ENCODE results near the gene PRTG. TPM values are rescaled to one million over a fixed set of nuclear protein-coding genes. Genes with fewer than 3 reads are reported as not detected.
"Not testable (repeated sequence)": the region's sequence is repeated elsewhere in the genome, so short reads cannot be mapped to it uniquely, and the experiment has no call there.

The PRTG gene
- total and polyA plus RNA-seq, 4 donors: 0.05 to 2.4 (median 0.25) TPM

GRCh38 chr15:55593019-55593418 is 149.9 kb downstream of the PRTG start:
- 100% methylated on average over 1 of the region's 1 CpG for WGBS
- not testable (repeated sequence) for DNase-seq (ENCODE audit: low spot score); H3K9ac ChIP-seq (ENCODE audit: low read depth in 1 of 2, low read length in 2 of 2)

GRCh38 chr15:55590788-55591187 is 152.2 kb downstream of the PRTG start:
- TF ChIP-seq RAD21 (IDR thresholded peaks at IDR 0.05) (no peak), SP1 (IDR thresholded peaks at IDR 0.05) (no peak)
- no peak for DNase-seq (ENCODE audit: low spot score)
- 66% methylated on average over 3 of the region's 3 CpGs for WGBS
- H3K27ac ChIP-seq (ENCODE audit: low read depth in 1 of 2, low read length in 2 of 2): no peak overlapping the region
- H3K4me1 ChIP-seq (ENCODE audit: control insufficient read depth in 4 of 4, insufficient read depth in 4 of 4, low read length in 3 of 4): peaks cover 5 to 10% (median 7%) of the 10 kb centered on the region in 4 donors
- peaks cover 0 to 10% (median 0%) of the 10 kb centered on the region in 4 donors for H3K9me3 ChIP-seq (ENCODE audit: control insufficient read depth in 4 of 4, low read length in 3 of 4)
- H3K9ac ChIP-seq (ENCODE audit: low read depth in 1 of 2, low read length in 2 of 2): no peak overlapping the region
- peaks cover 0 to 25% (median 7%) of the 10 kb centered on the region in 4 donors for H3K27me3 ChIP-seq (ENCODE audit: control insufficient read depth in 4 of 4, insufficient read depth in 4 of 4, low read length in 3 of 4)
- H3K36me3 ChIP-seq (ENCODE audit: control insufficient read depth in 4 of 4, insufficient read depth in 3 of 4, low read depth in 1 of 4, low read length in 3 of 4): no peaks in the 10 kb centered on the region
- H3K4me3 ChIP-seq (ENCODE audit: low read depth in 1 of 3, low read length in 3 of 3): no peak overlapping the region

More at GRCh38 chr15:55593019-55593418, 149.9 kb downstream of the PRTG start:
- H3K27me3 ChIP-seq (ENCODE audit: control insufficient read depth in 4 of 4, insufficient read depth in 4 of 4, low read length in 3 of 4): peaks cover 0 to 10% (median 4%) of the 10 kb centered on the region in 4 donors
- H3K36me3 ChIP-seq (ENCODE audit: control insufficient read depth in 4 of 4, insufficient read depth in 3 of 4, low read depth in 1 of 4, low read length in 3 of 4); H3K4me3 ChIP-seq (ENCODE audit: low read depth in 1 of 3, low read length in 3 of 3); H3K9me3 ChIP-seq (ENCODE audit: control insufficient read depth in 4 of 4, low read length in 3 of 4); H3K4me1 ChIP-seq (ENCODE audit: control insufficient read depth in 4 of 4, insufficient read depth in 4 of 4, low read length in 3 of 4); H3K27ac ChIP-seq (ENCODE audit: low read depth in 1 of 2, low read length in 2 of 2): not testable (repeated sequence)

GRCh38 chr15:55589287-55589686 is 153.7 kb downstream of the PRTG start:
- H3K9ac ChIP-seq (ENCODE audit: low read depth in 1 of 2, low read length in 2 of 2): no peak overlapping the region
- peaks cover 0 to 31% (median 7%) of the 10 kb centered on the region in 4 donors for H3K27me3 ChIP-seq (ENCODE audit: control insufficient read depth in 4 of 4, insufficient read depth in 4 of 4, low read length in 3 of 4)
- no peak overlapping the region for H3K27ac ChIP-seq (ENCODE audit: low read depth in 1 of 2, low read length in 2 of 2)
- TF ChIP-seq REST (IDR thresholded peaks at IDR 0.05): no peak
- no peak for TF ChIP-seq HNF4G (IDR thresholded peaks at IDR 0.05)
- no peak for TF ChIP-seq ATF3 (IDR thresholded peaks at IDR 0.05)
- no peak for TF ChIP-seq SP1 (IDR thresholded peaks at IDR 0.05)
- no peak for TF ChIP-seq FOXA2 (IDR thresholded peaks at IDR 0.05)
- no peak for TF ChIP-seq YY1 (IDR thresholded peaks at IDR 0.05)
- no peak for TF ChIP-seq FOXA1 (IDR thresholded peaks at IDR 0.05)
- TF ChIP-seq RAD21 (IDR thresholded peaks at IDR 0.05): no peak
- no peak for TF ChIP-seq EGR1 (IDR thresholded peaks at IDR 0.05; ENCODE audit: low read depth in 2 of 2)
- no peak for TF ChIP-seq NR2F2 (IDR thresholded peaks at IDR 0.05)
- TF ChIP-seq ZBTB33 (IDR thresholded peaks at IDR 0.05): no peak
- no peak for TF ChIP-seq GABPA (IDR thresholded peaks at IDR 0.05 in 1 of 2, conservative IDR thresholded peaks at IDR 0.05 in 1 of 2)
- no peak for TF ChIP-seq JUND (IDR thresholded peaks at IDR 0.05)
- TF ChIP-seq HNF4A (conservative IDR thresholded peaks at IDR 0.05): no peak
- TF ChIP-seq RXRA (IDR thresholded peaks at IDR 0.05): no peak
- no peak for TF ChIP-seq TAF1 (conservative IDR thresholded peaks at IDR 0.05)
- peaks cover 5 to 10% (median 7%) of the 10 kb centered on the region in 4 donors for H3K4me1 ChIP-seq (ENCODE audit: control insufficient read depth in 4 of 4, insufficient read depth in 4 of 4, low read length in 3 of 4)
- H3K36me3 ChIP-seq (ENCODE audit: control insufficient read depth in 4 of 4, insufficient read depth in 3 of 4, low read depth in 1 of 4, low read length in 3 of 4): no peaks in the 10 kb centered on the region
- no peak for DNase-seq (ENCODE audit: low spot score)
- WGBS: 81% methylated on average over 10 of the region's 10 CpGs
- H3K4me3 ChIP-seq (ENCODE audit: low read depth in 1 of 3, low read length in 3 of 3): no peak overlapping the region
- H3K9me3 ChIP-seq (ENCODE audit: control insufficient read depth in 4 of 4, low read length in 3 of 4): peaks cover 0 to 10% (median 0%) of the 10 kb centered on the region in 4 donors
